SH-SY5Y (cell line): Measurements from ENCODE around the gene DOCK4.

Experiments
- GATA2 ChIP-seq: IDR thresholded peaks from 2 replicates; pipeline ENCODE4 v1.6.1; 2011; ENCODE audit warnings: mild to moderate bottlenecking, low read depth, low read length
- GATA3 ChIP-seq: IDR thresholded peaks from 2 replicates; pipeline ENCODE4 v1.6.1; 2011; ENCODE audit warnings: low read depth, mild to moderate bottlenecking, low read length, moderate library complexity

DOCK4 gene

GRCh38 chr7:112021379-112022044 is 184.7 kb downstream of the DOCK4 start:
- TF ChIP-seq GATA3 (no peak), GATA2 (no peak)

GRCh38 chr7:112020800-112021199 is 185.4 kb downstream of the DOCK4 start:
- no peak for TF ChIP-seq GATA3
- no peak for TF ChIP-seq GATA2

- TF ChIP-seq GATA3 (no peak), GATA2 (no peak)
These were observed 186.3 kb downstream of the DOCK4 start for GRCh38 chr7:112019932-112020331.

- TF ChIP-seq GATA2 (no peak), GATA3 (no peak)
These were observed 187.7 kb downstream of the DOCK4 start for GRCh38 chr7:112018305-112019030.

GRCh38 chr7:112015146-112015545 is 191.1 kb downstream of the DOCK4 start:
- TF ChIP-seq GATA3 (no peak), GATA2 (no peak)

GRCh38 chr7:112014347-112014746 is 191.9 kb downstream of the DOCK4 start:
- TF ChIP-seq GATA3 (no peak), GATA2 (no peak)

GRCh38 chr7:112013274-112013673 is 192.9 kb downstream of the DOCK4 start:
- TF ChIP-seq GATA2 (no peak), GATA3 (no peak)

- TF ChIP-seq GATA2 (no peak), GATA3 (no peak)
These were observed 194.0 kb downstream of the DOCK4 start for GRCh38 chr7:112012242-112012641.

- no peak for TF ChIP-seq GATA2
- TF ChIP-seq GATA3, result no peak
These were observed 195.2 kb downstream of the DOCK4 start for GRCh38 chr7:112010994-112011393.

GRCh38 chr7:112010109-112010508 is 196.1 kb downstream of the DOCK4 start:
- TF ChIP-seq GATA3 (no peak), GATA2 (no peak)

GRCh38 chr7:112009081-112009480 is 197.1 kb downstream of the DOCK4 start:
- TF ChIP-seq GATA3, result no peak
- no peak for TF ChIP-seq GATA2

- no peak for TF ChIP-seq GATA3
- TF ChIP-seq GATA2, result no peak
These were observed 199.0 kb downstream of the DOCK4 start for GRCh38 chr7:112007185-112007584.

- TF ChIP-seq GATA2 (no peak), GATA3 (no peak)
These were observed 200.1 kb downstream of the DOCK4 start for GRCh38 chr7:112006071-112006470.

GRCh38 chr7:112005205-112005775 is 200.9 kb downstream of the DOCK4 start:
- TF ChIP-seq GATA2 (no peak), GATA3 (no peak)

GRCh38 chr7:112001091-112001826 is 204.9 kb downstream of the DOCK4 start:
- no peak for TF ChIP-seq GATA2
- no peak for TF ChIP-seq GATA3
